Panc1 (cell line): Measurements from ENCODE around the gene CES1. TPM values are rescaled to one million over a fixed set of nuclear protein-coding genes. Genes with fewer than 3 reads are reported as not detected.

Experiments used
- ATAC-seq: fragments of 200-7000 bp; cut with Tn5 transposase; 2 replicates; pipeline ENCODE4 v1.9.1; 2020; ENCODE audit warnings: mild to moderate bottlenecking, moderate library complexity
- BruUV-seq: library from RNA; stranded (reverse); fragments of 400-500 nt; replicated peaks from 2 replicates; lab custom pipeline; 2021; lab: Mats Ljungman, UMichigan
- CTCF ChIA-PET: fragments of 300-600 bp; sonication (Branson Sonifier 250); formaldehyde crosslinking; loops from one replicate; lab custom pipeline; 2022; ENCODE audit warnings: antibody characterized with exemption; lab: Charles Lee
- POLR2A ChIA-PET: fragments of 300-600 bp; sonication (Branson Sonifier 250); formaldehyde crosslinking; loops from one replicate; lab custom pipeline; 2022; ENCODE audit warnings: antibody characterized with exemption; lab: Charles Lee
- DNase-seq: peaks from one replicate; pipeline ENCODE4 v3.0.0-alpha.2; 2010; ENCODE audit warnings: low read depth, low spot score
- H3K27ac ChIP-seq: 2 replicates; pipeline ENCODE4 v1.5.1; 2011; ENCODE audit warnings: mild to moderate bottlenecking, low read length, inconsistent platforms
- H3K27me3 ChIP-seq: fragments of 200-500 bp; sonication (Bioruptor generic); 2 replicates; pipeline ENCODE4 v1.6.0; 2014; ENCODE audit warnings: low read length, inconsistent platforms; ENCODE audit not compliant: control insufficient read depth, insufficient read depth
- H3K36me3 ChIP-seq: fragments of 200-500 bp; sonication (Bioruptor generic); 2 replicates; pipeline ENCODE4 v1.5.1; 2014; ENCODE audit warnings: inconsistent platforms, mild to moderate bottlenecking, low read length, moderate library complexity; ENCODE audit not compliant: control insufficient read depth, insufficient read depth
- H3K4me1 ChIP-seq: 2 replicates; pipeline ENCODE4 v1.5.1; 2011; ENCODE audit warnings: inconsistent platforms, mild to moderate bottlenecking, low read length, moderate library complexity; ENCODE audit not compliant: control insufficient read depth, insufficient read depth
- H3K4me3 ChIP-seq, 2 experiments: 2 replicates each; pipeline ENCODE4 v1.5.1; 2011 to 2012; ENCODE audit warnings: low read depth in 2 of 2, low read length in 2 of 2, mild to moderate bottlenecking in 2 of 2, inconsistent platforms in 1 of 2, moderate library complexity in 1 of 2
- H3K9me3 ChIP-seq: fragments of 200-500 bp; sonication (Bioruptor generic); 2 replicates; pipeline ENCODE4 v1.5.1; 2014; ENCODE audit warnings: low read depth, mild to moderate bottlenecking, inconsistent platforms, low read length, moderate library complexity; ENCODE audit not compliant: control insufficient read depth, insufficient read depth
- CTCF ChIP-seq: fragments of 450-650 bp; IDR thresholded peaks from 2 replicates; pipeline ENCODE4 v1.5.1; 2017; ENCODE audit warnings: mild to moderate bottlenecking
- POLR2AphosphoS5 ChIP-seq: IDR thresholded peaks from 2 replicates; pipeline ENCODE4 v1.6.1; 2012; ENCODE audit warnings: mild to moderate bottlenecking, low read depth, low read length, moderate library complexity
- REST ChIP-seq, 2 experiments: IDR thresholded peaks; 2 replicates each; pipeline ENCODE4 v1.6.1; 2011 to 2012; ENCODE audit warnings: low read depth in 2 of 2, control low read depth in 1 of 2, low read length in 1 of 2, mild to moderate bottlenecking in 1 of 2, moderate library complexity in 1 of 2; ENCODE audit not compliant: insufficient read depth in 1 of 2
- SIN3A ChIP-seq: IDR thresholded peaks from 2 replicates; pipeline ENCODE4 v1.6.1; 2012; ENCODE audit warnings: low read depth, mild to moderate bottlenecking, low read length, moderate library complexity, borderline replicate concordance; ENCODE audit not compliant: insufficient read depth
- TCF7L2 ChIP-seq: IDR thresholded peaks from 2 replicates; pipeline ENCODE4 v1.6.1; 2011; ENCODE audit warnings: mild to moderate bottlenecking, low read depth, low read length, inconsistent platforms
- in situ Hi-C: cut with HindIII; loops from 2 replicates; pipeline ENCODE4 v1.10.0; 2016; ENCODE audit warnings: low sequenced_read_pairs, low pct_unique_long_range_greater_than_20kb
- intact Hi-C: fragments of 100-400 bp; cut with micrococcal nuclease; formaldehyde crosslinking; loops from one replicate; pipeline ENCODE4 v1.10.0; 2022; ENCODE audit not compliant: unreplicated experiment
- total RNA-seq: library from RNA; stranded (reverse); gene quantifications from one replicate; pipeline ENCODE4 v1.2.1, GENCODE V29; 2021; ENCODE audit not compliant: unreplicated experiment

Gene CES1
- total RNA-seq, 1 experiment from 2014 or later, result 27.5 TPM

- H3K36me3 ChIP-seq, result no peaks in the 10 kb centered on the region
- intact Hi-C loops (no loop called here), in situ Hi-C loops (no loop called here)
- H3K4me3 ChIP-seq, result no peak overlapping the region
- H3K4me1 ChIP-seq, result no peaks in the 10 kb centered on the region
- DNase-seq, result no peak
- POLR2A ChIA-PET, result no interaction called here
- CTCF ChIA-PET, result no interaction called here
- no peaks in the 10 kb centered on the region for H3K9me3 ChIP-seq
- no TSS peak for BruUV-seq
- H3K27me3 ChIP-seq, result no peaks in the 10 kb centered on the region
- no peak overlapping the region for H3K27ac ChIP-seq
- ATAC-seq, result no peak
- TF ChIP-seq REST (IDR thresholded peaks at IDR 0.05; ENCODE audit: insufficient read depth in 1 of 2, low read depth in 2 of 2, low read length in 1 of 2), result no peak
- TF ChIP-seq TCF7L2, result no peak
- no peak for TF ChIP-seq SIN3A
- TF ChIP-seq CTCF, result no peak
- no peak for TF ChIP-seq POLR2AphosphoS5
Measured at GRCh38 chr16:55775857-55776256, 57.0 kb downstream of the CES1 start.

- Histone ChIP-seq H3K9me3 (no peaks in the 10 kb centered on the region), H3K27me3 (no peaks in the 10 kb centered on the region), H3K27ac (no peak overlapping the region), H3K36me3 (no peaks in the 10 kb centered on the region), H3K4me1 (no peaks in the 10 kb centered on the region), H3K4me3 (no peak overlapping the region)
- intact Hi-C loops (no loop called here), in situ Hi-C loops (no loop called here)
- no peak for DNase-seq
- ChIA-PET POLR2A (no interaction called here), CTCF (no interaction called here)
- ATAC-seq, result no peak
- BruUV-seq, result no TSS peak
- TF ChIP-seq TCF7L2 (no peak), POLR2AphosphoS5 (no peak), REST (IDR thresholded peaks at IDR 0.05; ENCODE audit: insufficient read depth in 1 of 2, low read depth in 2 of 2, low read length in 1 of 2) (no peak), CTCF (no peak), SIN3A (no peak)
Measured at GRCh38 chr16:55773859-55774549, 58.9 kb downstream of the CES1 start.
